WI38 (cell line): Measurements from ENCODE around the gene INPP5F.
A peak's percentile ranks its signal among the peaks of the same experiment; 100 is the strongest.

Experiments used
- H3K4me3 ChIP-seq: 2 replicates; pipeline ENCODE4 v1.5.1; 2011; ENCODE audit warnings: low read depth, mild to moderate bottlenecking, control low read depth, low read length
- CTCF ChIP-seq: IDR thresholded peaks from 2 replicates; pipeline ENCODE4 v1.5.1; 2012; ENCODE audit warnings: low read depth, mild to moderate bottlenecking, control low read depth, low read length

INPP5F gene

GRCh38 chr10:119750391-119751230 lies 24.8 kb downstream of the INPP5F start:
- H3K4me3 ChIP-seq: no peak overlapping the region
- peak; percentile 95 for TF ChIP-seq CTCF

- no peak overlapping the region for H3K4me3 ChIP-seq
- TF ChIP-seq CTCF: no peak
Measured at GRCh38 chr10:119753309-119753708, 27.5 kb downstream of the INPP5F start.

- no peak overlapping the region for H3K4me3 ChIP-seq
- no peak for TF ChIP-seq CTCF
Measured at GRCh38 chr10:119754085-119754484, 28.2 kb downstream of the INPP5F start.

- no peak for TF ChIP-seq CTCF
- no peak overlapping the region for H3K4me3 ChIP-seq
Measured at GRCh38 chr10:119754936-119755335, 29.1 kb downstream of the INPP5F start.

- H3K4me3 ChIP-seq: no peak overlapping the region
Measured at GRCh38 chr10:119755446-119755845, 29.6 kb downstream of the INPP5F start.

GRCh38 chr10:119758448-119759195 lies 32.8 kb downstream of the INPP5F start:
- TF ChIP-seq CTCF: no peak
- H3K4me3 ChIP-seq: no peak overlapping the region

More at GRCh38 chr10:119755446-119755845, 29.6 kb downstream of the INPP5F start:
- TF ChIP-seq CTCF: no peak

- no peak for TF ChIP-seq CTCF
- H3K4me3 ChIP-seq: no peak overlapping the region
Measured at GRCh38 chr10:119759832-119760231, 34.0 kb downstream of the INPP5F start.
